ENCODE measurements around the gene TRABD2B.

Gene TRABD2B

GRCh38 chr1:47992720-47993415 lies 4.3 kb downstream of the TRABD2B start:
- DNase-seq, result no peak

GRCh38 chr1:47991673-47992072 lies 5.5 kb downstream of the TRABD2B start:
- no peak for DNase-seq

GRCh38 chr1:47991187-47991586 lies 6.0 kb downstream of the TRABD2B start:
- DNase-seq, result no peak

DNA sequence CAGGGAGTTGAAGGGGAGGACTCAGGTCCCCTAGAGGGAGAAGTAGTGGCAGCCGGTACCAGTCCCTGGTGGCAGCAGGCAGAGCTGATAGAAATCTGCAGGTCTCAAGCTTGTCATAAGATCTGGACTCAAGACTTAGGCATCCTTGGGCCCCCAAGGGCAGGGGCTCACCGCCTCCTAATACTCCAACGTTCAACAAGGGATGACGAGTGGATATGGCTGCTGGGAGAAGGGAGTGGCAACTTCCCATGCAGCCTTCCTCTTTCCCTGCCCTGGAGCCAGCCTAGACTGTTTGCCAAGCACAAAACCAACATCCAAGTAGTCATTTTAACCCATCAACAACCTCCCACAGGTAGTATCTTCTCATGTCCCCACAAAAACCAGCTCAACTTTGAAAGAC lies 6.9 kb downstream of the TRABD2B start:
- no peak for DNase-seq

GRCh38 chr1:47987601-47988000 lies 9.6 kb downstream of the TRABD2B start:
- no peak for DNase-seq

DNA sequence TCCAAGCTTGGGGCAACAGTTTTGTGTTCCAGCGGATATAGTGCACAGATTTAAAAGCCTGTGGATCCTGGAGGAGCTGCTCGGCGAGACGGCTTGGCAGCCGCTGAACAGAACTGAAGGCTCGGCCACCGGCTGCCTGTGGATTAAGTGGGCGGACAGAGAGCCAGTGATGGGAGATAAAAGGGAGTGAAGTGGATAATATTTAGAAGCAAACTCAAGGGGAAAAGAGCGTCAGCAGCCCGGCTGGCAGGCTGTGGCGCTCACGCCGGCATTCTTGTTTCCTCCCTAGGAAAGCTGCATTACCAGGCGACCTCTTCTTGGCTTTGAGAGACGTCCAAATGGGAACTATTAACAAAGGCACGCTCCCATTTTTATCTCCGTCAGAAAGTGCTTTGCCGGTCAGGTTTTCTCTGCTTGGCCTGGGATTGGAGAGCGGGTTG lies 10.4 kb downstream of the TRABD2B start:
- no peak for DNase-seq

DNA sequence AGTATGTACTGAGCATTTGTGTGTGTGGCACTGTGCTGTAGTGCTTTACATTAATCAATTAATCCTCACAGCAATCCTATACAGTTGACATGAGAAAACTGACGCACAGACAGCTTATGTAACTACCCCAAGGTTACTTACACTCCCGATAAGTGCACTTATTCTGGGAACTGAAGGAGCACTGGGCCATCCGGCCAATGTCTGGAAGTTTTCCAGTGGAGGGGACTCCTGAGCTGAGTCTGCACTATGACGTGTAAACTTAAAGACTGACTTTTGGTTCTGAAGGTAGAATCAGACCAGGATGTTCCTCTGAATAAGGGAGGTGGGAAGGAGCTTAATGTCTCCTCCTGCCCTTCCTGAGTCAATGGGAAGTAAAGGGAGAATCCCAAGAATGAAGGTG lies 12.2 kb downstream of the TRABD2B start:
- no peak for DNase-seq

GRCh38 chr1:47984175-47984789 lies 12.9 kb downstream of the TRABD2B start:
- DNase-seq, result no peak

- no peak for DNase-seq
Measured at GRCh38 chr1:47983691-47984090, 13.5 kb downstream of the TRABD2B start.

DNA sequence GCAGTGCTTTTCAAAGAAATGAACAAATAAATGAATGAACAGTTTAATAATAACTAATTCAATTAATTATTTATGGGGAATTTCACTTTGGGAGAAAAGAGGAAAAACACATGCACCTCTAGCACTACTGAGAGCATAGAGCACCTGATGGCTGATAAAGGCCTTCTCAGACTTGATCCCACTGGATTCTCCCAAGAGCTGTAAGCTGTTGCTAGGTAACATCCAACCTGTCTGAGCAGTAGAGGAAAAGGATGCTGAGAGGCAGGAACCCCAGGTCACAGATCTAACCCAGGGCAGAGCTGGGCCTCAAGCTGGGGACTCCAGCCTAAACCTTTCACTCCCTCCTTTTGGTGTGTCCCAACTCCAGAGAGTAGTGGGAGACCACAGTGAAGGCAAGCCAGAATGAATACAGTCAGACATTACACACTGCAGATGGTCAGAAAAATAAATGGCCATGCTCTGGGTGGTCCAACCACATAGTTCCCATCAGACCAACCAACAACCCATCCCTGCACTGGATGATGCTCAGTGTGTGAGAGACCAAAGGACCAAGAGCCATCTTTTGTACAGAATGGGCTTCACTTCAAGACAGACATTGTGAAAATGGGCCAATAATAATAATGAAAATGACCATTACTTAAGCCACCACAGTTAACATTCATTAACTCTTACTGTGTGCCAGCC lies 15.4 kb downstream of the TRABD2B start:
- no peak for DNase-seq

DNA sequence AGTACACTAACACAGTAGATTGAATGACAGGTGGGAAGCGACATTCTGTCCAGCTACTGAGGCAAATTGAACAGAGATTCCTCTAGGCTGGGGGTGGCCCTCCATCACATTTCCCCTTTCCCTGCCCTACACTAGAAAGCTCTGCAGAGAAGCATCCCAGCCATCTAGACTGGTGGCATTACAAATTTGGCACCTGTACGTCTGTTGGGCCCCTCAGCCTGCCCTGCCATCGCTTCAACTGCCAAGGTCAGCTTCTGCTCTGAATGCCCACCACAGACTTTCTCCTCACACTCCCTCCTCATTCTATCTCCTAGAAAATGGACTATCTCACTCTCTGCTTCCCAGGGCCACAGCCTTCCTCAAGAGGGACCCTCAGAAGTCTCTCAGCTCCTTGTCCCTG lies 16.7 kb downstream of the TRABD2B start:
- no peak for DNase-seq

GRCh38 chr1:47979724-47980123 lies 17.5 kb downstream of the TRABD2B start:
- no peak for DNase-seq

GRCh38 chr1:47978486-47978885 lies 18.7 kb downstream of the TRABD2B start:
- no peak for DNase-seq

DNA sequence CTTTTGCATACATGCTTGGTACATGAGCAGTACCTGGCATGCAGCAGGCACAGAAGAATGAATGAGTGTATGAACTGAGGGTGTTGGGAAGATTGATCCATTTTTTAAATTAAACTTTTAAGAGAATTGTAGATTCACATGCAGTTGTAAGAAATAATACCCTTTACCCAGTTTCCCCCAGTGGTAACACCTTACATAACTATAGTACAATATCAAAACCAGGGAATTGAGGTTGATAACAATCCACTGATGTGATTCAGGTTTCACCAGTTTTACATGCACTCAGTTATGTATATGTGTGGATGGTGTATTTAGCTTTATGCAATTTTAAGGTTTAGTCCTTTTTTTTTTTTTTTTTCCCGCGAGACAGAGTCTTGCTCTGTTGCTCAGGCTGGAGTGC lies 20.5 kb downstream of the TRABD2B start:
- no peak for DNase-seq

DNA sequence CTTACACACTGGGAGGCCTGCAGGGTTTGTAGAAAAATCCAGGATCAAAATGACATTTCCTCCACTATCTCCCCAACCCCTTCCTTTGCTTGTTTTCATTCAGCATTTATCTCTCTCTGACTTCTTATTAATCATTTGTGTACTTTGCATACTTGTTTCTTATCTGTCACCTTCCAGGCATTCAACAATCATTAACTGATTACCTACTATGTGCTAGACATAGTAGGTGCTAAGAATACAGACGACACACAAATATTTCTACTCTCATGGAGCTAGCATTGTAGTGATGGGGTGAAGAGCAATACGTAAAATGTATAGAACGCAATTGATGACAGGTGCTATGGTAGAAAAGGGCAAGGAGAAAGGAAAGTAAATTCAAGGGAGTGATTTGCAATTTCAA lies 20.9 kb downstream of the TRABD2B start:
- DNase-seq, result no peak

GRCh38 chr1:47975302-47975921 lies 21.8 kb downstream of the TRABD2B start:
- DNase-seq, result no peak

DNA sequence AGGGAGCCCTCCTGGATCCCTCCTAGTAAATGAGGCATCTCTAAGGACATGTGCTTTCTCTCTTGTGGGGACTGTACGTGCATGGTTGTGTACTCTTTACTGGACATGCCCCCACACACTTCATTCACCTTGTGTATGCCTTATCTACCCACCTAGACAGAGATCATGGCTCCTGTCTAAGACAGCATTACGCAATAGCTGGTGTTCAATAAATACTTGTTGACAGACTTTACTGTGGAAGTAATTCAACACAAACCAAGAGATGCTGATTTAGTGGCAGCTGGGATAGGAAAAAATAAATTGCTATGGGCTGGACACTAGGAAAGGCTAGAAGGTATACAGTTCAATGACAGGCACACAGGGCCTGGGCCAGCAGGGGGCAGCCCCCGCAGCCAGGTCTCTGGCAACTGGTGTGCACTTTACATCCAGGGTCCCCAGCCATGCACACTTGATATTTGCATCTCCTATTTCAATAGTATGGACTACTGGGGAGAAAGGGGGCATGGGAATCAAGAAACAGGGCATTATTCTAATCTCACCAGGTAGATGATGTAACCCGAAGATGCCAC lies 24.2 kb downstream of the TRABD2B start:
- DNase-seq, result no peak

GRCh38 chr1:47971385-47972160 lies 25.6 kb downstream of the TRABD2B start:
- DNase-seq, result no peak

DNA sequence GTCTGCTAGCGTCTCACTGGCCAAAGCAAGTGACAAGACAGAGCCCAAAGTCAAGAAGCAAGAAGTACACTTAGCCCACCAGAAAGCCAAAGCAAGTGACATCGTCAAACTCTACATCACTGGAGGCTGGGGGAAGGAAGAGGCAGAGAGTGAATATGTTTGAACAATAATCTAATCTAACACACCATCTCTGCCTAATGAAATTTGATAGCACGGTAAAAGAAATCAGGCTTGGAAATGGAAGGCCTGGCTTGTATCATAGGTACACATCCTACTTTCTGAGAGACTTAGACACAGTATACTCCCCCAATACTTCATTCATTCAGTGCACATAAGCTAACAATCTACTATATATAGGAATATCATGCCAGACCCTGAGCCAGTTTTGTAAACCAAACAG lies 26.3 kb downstream of the TRABD2B start:
- DNase-seq, result no peak

GRCh38 chr1:47969478-47969877 lies 27.7 kb downstream of the TRABD2B start:
- DNase-seq, result no peak

- no peak for DNase-seq
Measured at GRCh38 chr1:47968556-47968888, 28.7 kb downstream of the TRABD2B start.

- no peak for DNase-seq
Measured at GRCh38 chr1:47967864-47968555, 29.2 kb downstream of the TRABD2B start.

Data from stimulated activated CD4-positive, alpha-beta T cell treated with anti-CD3 and anti-CD28 coated beads, Interleukin-12 subunit alpha, Interleukin-12 subunit beta, amount 100 ng/mL, for 4 hours (primary cell).